AG08395 (cell line): ENCODE data around the gene ZYX.
"Not testable (repeated sequence)": the region's sequence is repeated elsewhere in the genome, so short reads cannot be mapped to it uniquely, and the experiment has no call there.

ENCODE experiments used
- DNase-seq: peaks from one replicate; pipeline ENCODE4 v3.0.0; 2012; ENCODE audit warnings: mixed read lengths, low spot score

Gene ZYX

DNA sequence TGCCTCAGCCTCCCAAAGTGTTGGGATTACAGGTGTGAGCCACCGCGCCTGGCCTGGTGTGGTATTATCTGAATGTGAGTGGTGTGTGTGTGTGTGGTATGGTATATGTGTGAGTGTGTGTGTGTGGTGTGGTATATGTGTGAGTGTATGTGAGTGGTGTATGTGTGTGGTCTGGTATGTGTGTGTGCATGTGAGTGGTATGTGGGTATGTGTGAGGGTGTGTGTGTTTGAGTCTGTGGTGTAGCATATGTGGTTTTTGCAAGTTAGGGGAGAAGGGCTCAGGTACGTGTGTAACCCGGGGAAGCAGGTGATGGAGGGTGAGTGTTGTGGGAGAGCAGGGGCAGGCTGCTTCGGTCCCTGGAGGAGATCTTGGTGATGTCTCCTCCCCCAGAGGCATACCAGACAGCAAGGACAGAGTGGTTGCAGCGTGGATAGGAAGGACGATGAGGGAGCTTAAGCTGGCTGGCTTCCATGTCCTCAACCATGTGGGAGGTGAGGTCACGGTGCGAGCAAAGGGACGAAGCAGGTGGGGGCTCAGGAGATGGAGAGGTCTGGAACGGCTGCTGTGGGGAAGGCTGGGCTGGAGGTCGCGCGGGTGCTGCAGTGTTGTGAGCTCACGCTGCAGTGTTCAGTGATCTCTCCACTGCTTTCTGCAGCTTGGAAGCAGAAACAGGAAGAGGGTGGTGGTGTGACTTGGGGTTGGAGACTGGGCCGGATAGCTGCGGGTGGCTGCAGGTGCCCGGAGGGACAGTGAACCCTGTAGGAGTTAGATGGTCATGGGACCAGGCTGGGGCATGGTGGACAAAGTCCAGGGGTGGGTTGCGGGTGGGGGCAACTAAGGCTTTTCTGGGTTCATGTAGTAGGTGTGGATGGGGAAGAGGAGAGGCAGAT, 5.0 kb downstream of the ZYX start:
- no peak for DNase-seq

DNA sequence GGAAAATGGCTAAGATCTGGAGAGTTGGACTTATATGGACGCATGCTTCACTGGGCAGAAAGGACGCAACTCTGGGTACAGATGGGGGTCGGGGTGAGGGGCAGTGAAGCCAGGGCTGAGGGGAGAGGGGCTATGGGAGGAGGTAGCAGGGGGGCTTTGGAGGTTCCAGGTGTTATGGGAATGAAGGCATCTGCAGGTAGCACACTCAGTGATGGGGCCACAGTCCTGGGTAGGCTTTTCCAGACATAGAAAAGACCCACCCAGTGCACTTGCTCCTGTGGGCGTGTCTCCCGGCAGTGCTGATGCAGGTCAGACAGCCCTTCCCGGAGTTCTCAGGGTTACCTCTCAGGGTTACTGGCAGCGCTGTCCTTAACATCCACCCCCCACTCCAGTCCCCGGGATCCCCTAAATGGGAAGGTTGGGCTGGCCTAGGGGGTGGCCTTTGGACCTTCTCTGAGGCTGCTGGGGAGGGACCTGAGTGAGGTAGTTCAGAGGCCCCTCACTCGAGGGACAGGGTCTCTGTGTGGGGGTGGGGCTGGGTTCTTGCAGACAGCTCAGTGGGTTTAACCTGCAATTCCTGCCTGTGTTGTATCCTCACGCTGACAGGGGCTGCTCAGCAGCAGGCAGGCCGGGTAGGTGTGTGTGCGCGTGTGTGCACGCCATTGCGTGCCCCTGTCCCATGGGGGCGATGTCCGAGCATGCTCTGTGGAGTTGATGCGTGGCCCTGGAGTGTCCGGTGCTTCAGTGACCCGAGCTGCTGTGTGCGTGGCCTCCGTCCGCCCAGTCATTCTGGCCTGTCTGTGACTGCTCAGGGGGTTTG, 6.2 kb downstream of the ZYX start:
- DNase-seq: no peak

DNA sequence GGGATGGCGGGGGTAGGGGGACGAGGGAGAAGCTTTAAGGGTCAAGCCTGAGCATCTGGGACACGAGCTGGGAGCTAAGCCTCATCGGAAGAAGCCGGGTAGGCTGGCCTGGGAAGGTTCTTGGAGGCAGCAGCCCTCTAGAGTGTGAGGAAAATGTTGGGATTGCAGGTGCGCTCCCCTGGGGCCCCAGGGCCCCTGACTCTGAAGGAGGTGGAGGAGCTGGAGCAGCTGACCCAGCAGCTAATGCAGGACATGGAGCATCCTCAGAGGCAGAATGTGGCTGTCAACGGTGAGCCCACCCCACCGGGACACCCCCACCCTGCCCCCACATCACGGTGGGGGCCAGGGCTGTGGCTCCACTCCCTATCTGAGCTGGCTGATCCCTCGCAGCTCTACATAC, 6.9 kb downstream of the ZYX start:
- no peak for DNase-seq

DNA sequence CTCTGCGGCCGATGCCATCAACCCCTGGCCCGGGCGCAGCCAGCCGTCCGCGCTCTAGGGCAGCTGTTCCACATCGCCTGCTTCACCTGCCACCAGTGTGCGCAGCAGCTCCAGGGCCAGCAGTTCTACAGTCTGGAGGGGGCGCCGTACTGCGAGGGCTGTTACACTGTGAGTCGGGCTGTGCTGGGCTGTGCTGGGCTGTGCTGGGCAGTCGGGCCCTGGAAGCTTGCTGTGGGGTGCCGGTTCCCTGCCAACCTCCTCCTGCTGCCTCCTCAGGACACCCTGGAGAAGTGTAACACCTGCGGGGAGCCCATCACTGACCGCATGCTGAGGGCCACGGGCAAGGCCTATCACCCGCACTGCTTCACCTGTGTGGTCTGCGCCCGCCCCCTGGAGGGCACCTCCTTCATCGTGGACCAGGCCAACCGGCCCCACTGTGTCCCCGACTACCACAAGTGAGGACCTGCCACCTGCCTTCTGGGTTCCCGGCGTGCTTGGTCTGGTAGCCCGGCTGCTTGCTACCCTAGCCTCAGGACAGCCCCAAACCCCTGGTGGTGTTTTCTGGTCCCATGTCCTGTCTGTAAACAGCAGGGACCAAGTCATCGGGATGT, 7.5 kb downstream of the ZYX start:
- no peak for DNase-seq

DNA sequence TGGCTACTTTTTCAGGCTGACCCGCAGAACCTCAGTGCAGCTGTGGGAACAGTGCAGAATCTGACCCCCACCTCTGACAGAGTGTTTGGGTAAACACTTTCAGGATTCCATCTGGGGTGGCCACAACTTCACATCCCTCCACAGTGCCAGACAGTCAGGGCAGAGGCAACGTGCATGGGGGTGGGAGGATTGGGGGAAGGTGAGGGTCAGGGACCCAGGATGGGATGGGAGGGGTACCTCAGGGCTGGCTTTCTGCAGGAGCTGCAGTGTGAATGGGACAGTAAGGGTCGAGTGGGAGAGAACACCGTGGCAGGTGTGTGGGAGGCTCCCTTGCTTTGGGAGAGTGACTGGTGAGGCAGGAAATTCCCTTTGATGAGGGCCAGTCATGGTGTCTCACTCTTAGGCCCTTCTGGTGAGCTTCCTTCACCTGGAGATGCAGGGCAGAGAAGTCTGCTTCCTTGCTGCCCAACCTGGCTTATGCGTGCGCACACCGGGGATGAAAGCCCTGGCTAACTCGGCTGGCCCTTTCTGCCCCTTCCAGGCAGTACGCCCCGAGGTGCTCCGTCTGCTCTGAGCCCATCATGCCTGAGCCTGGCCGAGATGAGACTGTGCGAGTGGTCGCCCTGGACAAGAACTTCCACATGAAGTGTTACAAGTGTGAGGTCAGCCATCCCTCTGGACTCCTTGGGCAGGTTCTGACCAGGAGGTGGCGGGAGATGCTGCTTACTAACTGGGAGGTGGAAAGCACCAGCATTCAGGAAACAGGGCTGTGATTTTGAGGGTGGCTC, 8.4 kb downstream of the ZYX start:
- DNase-seq: no peak

DNA sequence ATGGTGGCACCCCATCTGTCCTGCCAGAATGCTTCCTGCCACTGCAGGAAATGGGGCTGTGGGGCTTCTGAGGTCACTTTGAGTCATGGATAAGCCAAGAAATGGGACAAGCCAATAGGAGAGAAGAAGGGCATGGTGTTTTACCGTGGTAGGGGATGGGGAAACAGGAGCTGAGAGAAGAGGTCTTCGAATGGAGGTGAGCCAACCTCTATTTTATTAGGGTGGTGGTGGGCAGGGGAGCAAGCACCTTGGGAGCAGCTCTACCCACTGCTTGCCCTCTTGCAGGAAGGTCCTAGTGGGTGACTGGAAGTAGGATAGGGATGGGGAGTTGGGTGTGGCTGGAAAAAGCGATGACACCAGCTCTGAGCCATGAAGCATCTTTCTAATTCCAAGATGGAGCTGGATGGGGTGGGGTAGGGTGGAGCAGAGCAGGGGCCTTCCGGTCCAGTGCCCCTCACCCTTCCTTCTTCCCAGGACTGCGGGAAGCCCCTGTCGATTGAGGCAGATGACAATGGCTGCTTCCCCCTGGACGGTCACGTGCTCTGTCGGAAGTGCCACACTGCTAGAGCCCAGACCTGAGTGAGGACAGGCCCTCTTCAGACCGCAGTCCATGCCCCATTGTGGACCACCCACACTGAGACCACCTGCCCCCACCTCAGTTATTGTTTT, 9.1 kb downstream of the ZYX start:
- no peak for DNase-seq

DNA sequence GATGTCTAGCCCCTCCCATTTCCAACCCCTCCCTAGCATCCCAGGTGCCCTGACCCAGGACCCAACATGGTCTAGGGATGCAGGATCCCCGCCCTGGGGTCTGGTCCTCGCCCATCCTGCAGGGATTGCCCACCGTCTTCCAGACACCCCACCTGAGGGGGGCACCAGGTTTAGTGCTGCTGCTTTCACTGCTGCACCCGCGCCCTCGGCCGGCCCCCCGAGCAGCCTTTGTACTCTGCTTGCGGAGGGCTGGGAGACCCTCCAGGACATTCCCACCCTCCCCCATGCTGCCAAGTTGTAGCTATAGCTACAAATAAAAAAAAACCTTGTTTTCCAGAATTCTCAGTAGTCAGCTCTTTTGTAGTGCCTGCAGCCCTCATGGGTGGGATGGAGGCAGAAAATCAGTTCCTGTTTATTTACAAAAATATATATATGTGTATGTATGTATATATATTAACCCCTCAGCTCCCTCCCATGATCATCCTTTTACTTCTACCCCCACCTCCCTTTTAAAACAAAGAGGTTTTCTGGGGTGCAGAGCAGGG, 9.7 kb downstream of the ZYX start:
- DNase-seq: no peak

DNA sequence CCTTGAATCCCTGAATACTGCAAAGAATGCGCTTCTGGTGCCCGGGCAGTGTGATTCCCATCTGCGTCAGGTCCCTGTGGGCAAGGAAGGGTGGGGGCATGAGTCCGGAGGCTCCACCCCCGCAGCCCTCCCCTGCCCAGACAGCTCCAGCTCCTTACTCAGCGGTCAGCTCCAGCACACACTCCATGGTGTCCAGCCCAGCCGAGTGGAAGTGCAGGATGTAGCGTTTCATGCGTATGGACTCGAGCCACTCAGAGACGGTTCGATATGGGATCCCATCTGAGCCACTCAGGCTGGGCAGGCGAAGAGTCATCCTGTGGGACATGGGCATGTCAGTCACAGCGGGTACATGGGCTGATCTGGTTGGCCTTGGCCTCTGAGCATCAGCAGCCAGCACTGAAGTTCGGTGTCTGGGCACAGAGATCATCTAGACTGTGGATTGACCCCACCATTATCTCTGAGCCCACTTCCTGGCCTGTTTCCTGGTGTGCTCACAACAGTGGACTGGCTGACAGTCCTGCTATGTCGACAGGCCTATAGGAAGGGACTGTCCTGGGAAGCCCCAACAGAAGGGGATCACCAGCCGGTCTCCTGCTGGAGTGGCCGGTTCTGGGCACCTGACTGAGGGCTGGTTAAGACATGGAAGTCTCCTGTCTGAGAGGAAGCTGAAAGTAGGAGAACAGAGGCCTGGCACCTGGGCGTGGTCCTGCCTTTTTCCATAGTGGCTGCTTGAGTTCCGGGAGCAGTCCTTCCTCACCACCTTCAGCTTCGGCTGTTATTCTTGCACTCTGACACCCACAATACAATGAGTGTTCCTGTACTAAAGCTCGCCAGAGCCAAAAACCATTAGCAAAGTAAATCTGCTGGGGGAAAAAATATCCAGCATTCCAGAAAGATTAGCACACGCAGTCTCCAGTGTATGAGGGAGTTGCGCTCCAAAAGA, 10.6 kb downstream of the ZYX start:
- DNase-seq: peak; percentile 68

DNA sequence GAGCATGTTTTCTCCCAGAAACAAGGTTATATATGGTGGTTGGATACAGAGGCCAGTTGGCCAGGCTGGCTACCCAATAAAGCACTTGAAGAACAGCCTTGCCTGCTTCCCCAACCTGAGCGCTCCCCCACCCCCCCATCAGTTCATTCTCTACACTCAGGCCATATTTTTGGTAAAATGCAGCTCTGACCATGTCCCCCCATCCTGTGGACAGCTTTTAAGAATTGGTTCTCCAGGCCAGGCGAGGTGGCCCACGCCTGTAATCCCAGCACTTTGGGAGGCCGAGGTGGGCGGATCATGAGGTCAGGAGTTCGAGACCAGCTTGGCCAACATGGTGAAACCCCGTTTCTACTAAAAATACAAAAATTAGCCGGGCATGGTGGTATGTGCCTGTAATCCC, 11.3 kb downstream of the ZYX start:
- DNase-seq: not testable (repeated sequence)

DNA sequence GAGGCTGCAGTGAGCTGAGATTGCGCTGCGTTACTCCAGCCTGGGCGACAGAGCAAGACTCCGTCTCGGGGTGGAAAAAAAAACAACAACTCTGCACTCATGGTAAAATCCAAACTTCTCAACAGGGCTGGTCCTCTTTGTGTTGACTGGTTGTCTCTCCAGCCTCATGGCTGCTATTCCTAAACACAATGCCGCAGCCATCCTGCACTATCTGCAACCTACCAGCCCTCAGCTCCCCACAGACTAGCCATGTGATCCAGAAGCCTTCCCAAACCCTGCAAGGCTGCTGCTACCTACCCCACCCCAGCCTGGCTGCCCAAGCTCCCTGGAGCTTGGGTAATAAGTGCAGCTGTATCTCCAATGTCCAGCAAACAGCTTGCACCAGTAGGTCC, 11.7 kb downstream of the ZYX start:
- DNase-seq: no peak

DNA sequence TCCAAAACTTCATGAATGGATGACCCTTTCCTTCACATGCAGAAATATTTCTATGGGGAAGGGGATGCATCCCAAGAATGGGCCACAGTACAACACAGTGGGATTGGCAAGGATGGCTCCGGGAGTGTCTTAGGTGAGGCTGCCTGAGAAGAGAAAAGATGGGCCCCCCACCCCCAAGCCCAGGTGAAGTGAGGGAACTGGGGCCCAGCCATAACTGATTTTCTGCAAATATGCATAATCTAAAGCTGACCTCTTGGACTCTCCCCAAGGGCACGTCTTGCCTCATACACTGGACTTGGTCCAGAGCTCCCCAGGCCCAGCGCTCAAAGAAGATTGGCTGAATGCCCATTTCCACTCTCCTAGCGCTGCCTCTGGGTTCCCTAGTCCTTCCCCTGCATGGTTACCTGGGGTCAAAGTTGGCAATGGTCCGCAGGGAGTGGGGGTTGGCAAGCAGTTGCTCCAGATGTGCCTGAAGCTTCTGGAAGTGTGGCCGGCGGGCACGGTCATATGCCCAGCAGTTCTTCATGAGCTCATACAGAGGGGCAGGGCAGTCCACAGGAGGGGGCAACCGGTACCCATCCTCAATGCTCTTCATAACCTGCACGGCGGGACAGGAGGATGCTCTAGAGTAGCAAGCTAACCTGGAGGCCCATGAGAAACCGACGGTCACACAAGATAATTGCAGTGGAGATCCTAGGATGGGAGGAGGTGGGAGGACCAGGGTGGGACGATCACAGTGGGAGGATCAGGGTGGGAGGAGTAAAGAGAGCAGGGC, 12.3 kb downstream of the ZYX start:
- no peak for DNase-seq

DNA sequence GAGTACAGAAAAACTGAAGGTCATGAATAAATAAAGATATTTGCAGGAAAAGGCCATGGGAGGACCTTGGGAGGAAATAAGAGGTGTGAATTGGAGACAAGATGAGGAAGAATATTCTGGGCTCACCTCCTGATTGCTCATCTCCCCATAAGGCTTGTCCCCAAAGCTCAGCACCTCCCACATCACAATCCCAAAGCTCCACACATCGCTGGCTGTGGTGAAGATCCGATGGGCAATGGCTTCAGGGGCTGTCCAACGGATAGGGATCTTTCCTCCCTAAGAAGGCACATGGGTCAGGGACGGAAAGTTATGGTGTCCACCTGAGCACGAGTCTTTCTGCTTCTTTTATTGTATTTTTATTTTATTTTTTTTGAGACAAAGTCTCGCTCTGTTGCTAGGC, 12.9 kb downstream of the ZYX start:
- no peak for DNase-seq

DNA sequence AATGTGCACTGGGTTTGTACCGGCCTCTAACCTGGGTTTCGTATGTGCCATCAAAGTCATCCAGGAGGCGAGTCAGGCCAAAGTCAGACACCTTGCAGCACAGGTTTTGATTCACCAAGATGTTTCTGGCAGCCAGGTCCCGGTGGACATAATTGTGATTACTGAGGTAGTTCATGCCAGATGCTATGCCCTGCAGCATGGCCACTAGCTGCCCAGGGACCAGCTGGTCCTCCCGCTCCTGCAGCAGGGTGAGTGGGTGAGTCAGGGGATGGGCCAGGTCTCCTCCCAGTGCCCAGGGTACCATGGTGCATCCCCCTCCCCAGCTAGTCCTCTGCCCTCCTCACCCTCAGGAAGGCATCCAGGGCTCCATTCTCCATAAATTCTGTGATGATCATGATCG, 13.6 kb downstream of the ZYX start:
- no peak for DNase-seq

DNA sequence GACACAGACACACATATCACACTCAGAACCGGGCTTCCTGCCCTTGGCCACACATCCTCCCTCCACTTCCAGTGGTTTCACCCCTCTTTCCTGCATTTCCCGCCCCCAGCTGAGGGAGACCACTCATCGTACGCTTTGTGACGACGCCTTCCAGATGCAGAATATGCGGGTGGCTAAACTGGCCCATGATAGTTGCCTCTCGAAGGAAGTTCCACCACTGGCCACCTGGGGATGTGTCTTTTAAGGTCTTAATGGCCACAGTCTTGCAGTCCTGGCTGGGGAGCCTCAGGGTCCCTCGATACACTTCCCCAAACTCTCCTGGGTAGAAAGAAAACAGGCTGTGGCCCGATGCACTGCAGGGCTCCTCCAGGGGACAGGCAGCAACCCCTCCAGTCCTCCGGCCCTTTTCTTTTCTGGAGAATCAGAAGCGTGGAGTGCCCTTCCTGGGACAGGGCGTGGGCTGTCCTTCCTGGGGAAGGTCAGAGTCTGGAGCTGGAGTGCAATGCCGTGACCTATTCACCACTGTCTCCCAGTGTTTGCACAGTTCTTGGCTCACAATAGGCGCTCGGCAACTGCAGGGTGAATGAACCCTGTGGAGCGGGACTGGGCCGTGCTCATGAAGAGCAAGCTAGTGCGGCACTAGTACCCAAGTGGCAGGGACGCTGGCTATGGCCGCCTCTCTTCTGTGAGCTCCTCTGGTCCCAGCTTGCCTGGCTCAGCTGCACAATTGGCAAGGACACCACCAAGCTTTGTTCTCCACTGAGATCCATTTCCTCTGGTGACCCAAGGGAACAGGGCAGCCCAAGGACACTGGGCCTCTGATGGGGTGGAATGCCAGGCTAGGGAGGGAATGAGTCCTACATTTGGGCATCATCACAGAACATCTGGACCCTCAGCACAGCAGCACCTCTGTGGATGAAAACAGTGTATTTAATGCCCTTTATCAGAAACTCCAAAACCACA, 14.3 kb downstream of the ZYX start:
- DNase-seq: no peak

DNA sequence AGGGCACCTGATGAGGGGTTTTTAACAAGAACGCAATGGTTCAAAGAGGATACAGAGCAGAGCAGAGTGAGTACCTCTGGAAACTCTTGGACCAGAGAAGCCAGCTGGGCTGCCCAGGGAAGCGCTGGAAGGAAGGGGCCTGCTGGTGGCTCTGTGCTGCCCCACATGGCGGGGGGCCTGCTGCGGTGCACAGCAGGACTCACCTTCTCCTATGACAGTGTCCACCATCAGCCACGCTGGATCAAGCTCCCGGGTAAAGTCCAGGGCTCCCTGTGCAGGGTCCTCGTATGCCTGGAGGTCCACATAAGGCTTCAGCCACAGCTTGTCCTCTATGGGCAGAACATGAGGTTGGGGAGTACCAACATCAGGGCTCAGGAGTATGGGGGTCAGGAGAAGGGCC, 15.0 kb downstream of the ZYX start:
- no peak for DNase-seq

DNA sequence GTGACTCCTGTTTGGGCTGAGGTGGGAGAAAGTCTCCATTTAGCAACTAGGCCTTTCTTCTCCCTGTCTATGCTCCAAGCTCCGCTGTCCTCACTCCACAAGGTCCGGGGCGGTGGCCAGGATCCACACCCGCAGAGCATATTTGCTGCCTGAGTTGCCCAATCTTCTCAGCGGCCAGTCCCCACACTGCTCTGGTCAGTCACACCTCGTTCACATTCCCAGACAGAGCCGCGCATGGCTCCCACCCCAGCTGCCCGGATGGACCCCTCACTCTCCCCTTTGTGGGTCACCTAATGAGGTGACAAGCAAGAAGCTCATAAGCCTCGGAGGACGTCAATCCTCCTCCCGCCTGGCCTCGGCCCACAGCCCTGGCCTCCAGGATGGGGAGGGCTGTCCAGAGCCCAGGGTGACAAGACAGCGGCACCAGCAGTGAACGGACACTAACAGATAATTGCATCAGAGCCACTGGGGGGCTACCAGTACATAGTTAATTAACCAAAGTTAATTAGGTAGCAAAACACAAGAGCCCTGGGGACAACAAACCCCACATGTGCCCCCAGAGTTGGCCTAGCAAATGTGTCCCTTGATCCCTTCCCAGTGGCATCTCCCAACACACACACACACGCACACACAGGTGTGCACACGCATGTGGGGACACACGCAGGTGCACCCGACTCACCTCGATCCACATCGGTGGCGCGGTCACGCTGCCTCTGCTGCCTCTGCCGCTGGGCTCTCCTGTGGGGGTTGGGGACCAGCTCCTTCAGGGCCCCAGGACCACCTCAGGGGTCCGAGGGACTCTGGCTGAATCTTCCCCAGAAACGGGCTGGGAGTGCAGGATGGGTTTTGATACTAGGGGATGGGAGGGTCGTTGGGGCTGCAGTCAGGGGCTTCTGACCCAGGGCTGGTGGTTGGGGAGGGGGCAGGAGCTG, 15.7 kb downstream of the ZYX start:
- no peak for DNase-seq
